NCI-H187 treated with DMSO at 0.1 percent for 48 hours (cell line): ENCODE data around the gene AHNAK.
"Not testable (repeated sequence)": the region's sequence is repeated elsewhere in the genome, so short reads cannot be mapped to it uniquely, and the experiment has no call there.

Experiments used
- DNase-seq: peaks from one replicate; lab custom pipeline; 2025; lab: John Stamatoyannopoulos, UW

The AHNAK gene

GRCh38 chr11:62457478-62457877 is 89.1 kb downstream of the AHNAK start:
- DNase-seq: no peak

- DNase-seq: peak; percentile 87
Measured at GRCh38 chr11:62456630-62457029, 90.0 kb downstream of the AHNAK start.

GRCh38 chr11:62452839-62453468 is 93.7 kb downstream of the AHNAK start:
- DNase-seq: no peak

GRCh38 chr11:62452261-62452660 is 94.3 kb downstream of the AHNAK start:
- no peak for DNase-seq

- DNase-seq: no peak
Measured at GRCh38 chr11:62451241-62451621, 95.4 kb downstream of the AHNAK start.

- no peak for DNase-seq
Measured at GRCh38 chr11:62450543-62451240, 95.9 kb downstream of the AHNAK start.

- DNase-seq: not testable (repeated sequence)
Measured at GRCh38 chr11:62449912-62450311, 96.7 kb downstream of the AHNAK start.

GRCh38 chr11:62449451-62449851 is 97.2 kb downstream of the AHNAK start:
- DNase-seq: no peak

- no peak for DNase-seq
Measured at GRCh38 chr11:62446091-62446490, 100.5 kb downstream of the AHNAK start.

- no peak for DNase-seq
Measured at GRCh38 chr11:62445314-62445740, 101.3 kb downstream of the AHNAK start.

- no peak for DNase-seq
Measured at GRCh38 chr11:62444835-62445234, 101.8 kb downstream of the AHNAK start.

- DNase-seq: no peak
Measured at GRCh38 chr11:62444236-62444833, 102.3 kb downstream of the AHNAK start.

- DNase-seq: no peak
Measured at GRCh38 chr11:62443390-62444235, 103.0 kb downstream of the AHNAK start.

GRCh38 chr11:62439785-62440602 is 106.6 kb downstream of the AHNAK start:
- no peak for DNase-seq

GRCh38 chr11:62438641-62439040 is 108.0 kb downstream of the AHNAK start:
- DNase-seq: no peak

GRCh38 chr11:62437616-62438015 is 109.0 kb downstream of the AHNAK start:
- no peak for DNase-seq

- no peak for DNase-seq
Measured at GRCh38 chr11:62435846-62436660, 110.6 kb downstream of the AHNAK start.

- no peak for DNase-seq
Measured at GRCh38 chr11:62433904-62434276, 112.7 kb downstream of the AHNAK start.

GRCh38 chr11:62433141-62433903 is 113.3 kb downstream of the AHNAK start:
- no peak for DNase-seq

GRCh38 chr11:62432695-62433094 is 113.9 kb downstream of the AHNAK start:
- no peak for DNase-seq
